Suprapubic skin (tissue), 4 donors: ENCODE measurements around the gene SLX9. TPM values are rescaled to one million over a fixed set of nuclear protein-coding genes. Genes with fewer than 3 reads are reported as not detected.

Source experiments
- DNase-seq, 2 donors: peaks; one replicate each; pipeline ENCODE4 v3.0.0-alpha.2; 2019; ENCODE audit warnings: low spot score in 2 of 2
- H3K27ac ChIP-seq: fragments of 200-600 bp; sonication (generic); one replicate; pipeline ENCODE4 v1.5.1; 2019
- H3K27me3 ChIP-seq: fragments of 200-600 bp; sonication (generic); one replicate; pipeline ENCODE4 v1.5.1; 2019
- H3K36me3 ChIP-seq: fragments of 200-600 bp; sonication (generic); one replicate; pipeline ENCODE4 v1.5.1; 2019
- H3K4me1 ChIP-seq: fragments of 200-600 bp; sonication (generic); one replicate; pipeline ENCODE4 v1.5.1; 2019
- H3K4me3 ChIP-seq: fragments of 200-600 bp; sonication (generic); one replicate; pipeline ENCODE4 v1.5.1; 2019; ENCODE audit warnings: mild to moderate bottlenecking
- H3K9me3 ChIP-seq: fragments of 200-600 bp; sonication (generic); one replicate; pipeline ENCODE4 v1.5.1; 2019
- CTCF ChIP-seq, 2 donors: fragments of 200-600 bp in 1 of 2; fragments of 450-650 bp in 1 of 2; sonication (generic) in 1 of 2; IDR thresholded peaks; one replicate each; pipeline ENCODE4 v1.5.1; 2016 to 2019; ENCODE audit warnings: antibody characterized with exemption in 2 of 2, mild to moderate bottlenecking in 1 of 2, moderate library complexity in 1 of 2
- EP300 ChIP-seq: sonication (generic); formaldehyde crosslinking; IDR thresholded peaks from one replicate; pipeline ENCODE4 v1.6.1; 2017; ENCODE audit warnings: antibody characterized with exemption
- POLR2A ChIP-seq, 2 donors: fragments of 450-650 bp; IDR thresholded peaks; one replicate each; pipeline ENCODE4 v1.6.1; 2017; ENCODE audit warnings: antibody characterized with exemption in 2 of 2, mild to moderate bottlenecking in 2 of 2, moderate library complexity in 2 of 2
- POLR2AphosphoS5 ChIP-seq, 3 donors: sonication (generic); formaldehyde crosslinking; IDR thresholded peaks; one replicate each; pipeline ENCODE4 v1.6.1; 2017; ENCODE audit warnings: antibody characterized with exemption in 3 of 3
- WGBS: methylation state at CpG from one replicate; pipeline ENCODE4 v1.1.5; 2018; 5-methylcytosine and 5-hydroxymethylcytosine counted together
- total RNA-seq, 4 donors: library from RNA; depleted of rRNA; stranded (reverse); fragments of >200 nt; gene quantifications; one replicate each; pipeline ENCODE4 v1.1.0, GENCODE V29; 2016

The SLX9 gene
- total RNA-seq, 4 donors from 2014 or later, result 13.4 to 16.9 (median 14.4) TPM

GRCh38 chr21:44984792-44985440, 45.1 kb downstream of the SLX9 start:
- Histone ChIP-seq H3K27ac (no peak overlapping the region), H3K27me3 (no peaks in the 10 kb centered on the region), H3K4me1 (no peaks in the 10 kb centered on the region), H3K4me3 (no peak overlapping the region), H3K9me3 (no peaks in the 10 kb centered on the region), H3K36me3 (no peaks in the 10 kb centered on the region)
- 67% methylated on average over 11 of the region's 26 CpGs for whole genome bisulfite sequencing
- DNase-seq, result peak in 1 of 2 donors; percentile 64
- TF ChIP-seq EP300 (no peak), POLR2AphosphoS5 (IDR thresholded peaks at IDR 0.05) (no peak), CTCF (IDR thresholded peaks at IDR 0.05) (no peak), POLR2A (IDR thresholded peaks at IDR 0.05) (no peak)

GRCh38 chr21:44985441-44986401, 45.9 kb downstream of the SLX9 start:
- Histone ChIP-seq H3K27me3 (no peaks in the 10 kb centered on the region), H3K4me3 (no peak overlapping the region), H3K27ac (no peak overlapping the region), H3K36me3 (no peaks in the 10 kb centered on the region), H3K4me1 (no peaks in the 10 kb centered on the region), H3K9me3 (no peaks in the 10 kb centered on the region)
- TF ChIP-seq POLR2A (IDR thresholded peaks at IDR 0.05) (no peak), EP300 (no peak), CTCF (IDR thresholded peaks at IDR 0.05) (no peak), POLR2AphosphoS5 (IDR thresholded peaks at IDR 0.05) (no peak)
- DNase-seq, result peak; percentile 57 to 72
- 19% methylated on average over 4 of the region's 26 CpGs for WGBS

- Histone ChIP-seq H3K36me3 (no peaks in the 10 kb centered on the region), H3K27ac (no peak overlapping the region), H3K4me1 (no peaks in the 10 kb centered on the region), H3K9me3 (no peaks in the 10 kb centered on the region), H3K27me3 (no peaks in the 10 kb centered on the region), H3K4me3 (no peak overlapping the region)
- peak in 1 of 2 donors; percentile 63 for DNase-seq
- WGBS, result 77% methylated on average over 7 of the region's 23 CpGs
- no peak for TF ChIP-seq EP300
- no peak for TF ChIP-seq CTCF (IDR thresholded peaks at IDR 0.05)
- TF ChIP-seq POLR2AphosphoS5 (IDR thresholded peaks at IDR 0.05), result no peak
- TF ChIP-seq POLR2A (IDR thresholded peaks at IDR 0.05), result no peak
Measured at GRCh38 chr21:44986471-44987291, 46.9 kb downstream of the SLX9 start.

GRCh38 chr21:44987301-44987885, 47.6 kb downstream of the SLX9 start:
- Histone ChIP-seq H3K36me3 (no peaks in the 10 kb centered on the region), H3K4me3 (no peak overlapping the region), H3K27me3 (no peaks in the 10 kb centered on the region), H3K27ac (no peak overlapping the region), H3K4me1 (no peaks in the 10 kb centered on the region), H3K9me3 (no peaks in the 10 kb centered on the region)
- WGBS, result 84% methylated on average over 20 of the region's 23 CpGs
- TF ChIP-seq POLR2AphosphoS5 (IDR thresholded peaks at IDR 0.05) (no peak), EP300 (no peak)
- no peak for DNase-seq

GRCh38 chr21:44987886-44988606, 48.2 kb downstream of the SLX9 start:
- Histone ChIP-seq H3K4me3 (no peak overlapping the region), H3K27ac (no peak overlapping the region), H3K36me3 (no peaks in the 10 kb centered on the region), H3K4me1 (no peaks in the 10 kb centered on the region), H3K9me3 (no peaks in the 10 kb centered on the region), H3K27me3 (no peaks in the 10 kb centered on the region)
- TF ChIP-seq EP300 (no peak), CTCF (IDR thresholded peaks at IDR 0.05) (no peak), POLR2A (IDR thresholded peaks at IDR 0.05) (no peak), POLR2AphosphoS5 (IDR thresholded peaks at IDR 0.05) (no peak)
- peak in 1 of 2 donors; percentile 57 for DNase-seq
- WGBS, result 83% methylated on average over 33 of the region's 37 CpGs
